A549 treated with Hydrocortisone at 1 μM for 4 hours (cell line): Measurements from ENCODE around the gene ANGPTL5. TPM values are rescaled to one million over a fixed set of nuclear protein-coding genes. Genes with fewer than 3 reads are reported as not detected.

Source experiments
- total RNA-seq: library from RNA; stranded (reverse); fragments of 200-300 nt; extraction: Qiagen RNA extraction; gene quantifications from 5 replicates; pipeline ENCODE4 v1.2.3, GENCODE V29; 2022

ANGPTL5 gene
- 0.06 to 0.14 TPM (median 0.11 TPM) in 4 of 5 replicates, not detected in the other for total RNA-seq

DNA sequence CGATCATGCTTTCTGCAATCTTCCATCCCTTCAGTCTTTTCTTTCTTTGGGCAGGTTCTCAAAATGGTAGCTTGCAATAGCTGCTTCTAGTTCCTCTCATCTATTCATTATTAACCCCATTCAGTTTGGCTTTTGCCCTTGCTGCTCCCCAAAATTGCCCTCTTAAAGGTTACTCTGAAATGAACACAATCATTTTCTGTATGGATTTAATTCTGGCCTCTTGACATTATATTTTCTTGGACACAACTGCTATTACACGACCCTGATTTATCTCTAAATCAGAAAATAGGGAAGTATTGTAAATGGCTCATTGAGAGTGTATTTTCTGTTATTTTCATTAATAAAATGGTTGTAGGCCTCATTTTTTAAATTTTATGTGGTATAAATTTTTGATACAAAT, at the start of gene ANGPTL5:
Gene ANGPTL5 (minus strand): TSS at position 101 of the 400 bp plus-strand sequence. CDS start 8,613 bp downstream, outside the sequence.

DNA sequence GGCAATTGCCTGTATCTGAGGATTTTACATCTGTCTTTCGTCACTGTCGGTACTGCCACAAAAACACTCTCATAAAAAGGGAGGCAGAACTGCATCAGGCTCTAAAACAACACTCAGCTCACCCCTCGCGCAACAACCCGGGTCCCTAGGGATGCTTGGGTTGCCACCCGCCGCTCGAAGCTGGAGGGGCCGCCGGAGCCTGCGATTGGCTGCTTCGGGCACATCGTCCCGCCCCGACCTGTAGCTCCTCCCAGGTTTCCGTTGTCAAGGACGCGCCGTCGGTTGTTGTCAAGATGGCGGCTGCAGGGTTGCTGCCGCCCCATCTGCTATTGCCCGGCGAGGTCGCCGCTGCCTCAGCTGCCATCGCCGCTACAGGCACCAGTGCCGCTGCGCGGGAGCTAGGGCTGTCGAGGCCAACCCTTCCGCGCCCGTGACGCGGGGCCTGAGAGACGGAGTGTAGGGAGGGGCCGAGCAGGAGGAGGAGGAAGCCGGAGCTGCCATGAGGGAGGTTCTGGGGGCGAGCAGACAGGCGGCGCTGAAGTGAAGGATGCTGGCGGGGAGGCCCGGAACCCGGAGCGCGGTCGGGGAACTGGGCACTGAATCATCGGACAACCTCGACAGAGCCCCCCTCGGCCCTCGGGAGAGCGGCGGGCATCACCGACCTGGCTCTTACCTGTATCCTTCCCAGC, 1.4 kb downstream of the ANGPTL5 start, which contains the start of gene CEP126:
Gene CEP126 (plus strand): TSS at position 273 of the 689 bp plus-strand sequence. CDS start 275 bp downstream, at position 548.

Other genes starting within 250 kb of the ANGPTL5 start
- gene CEP126, start 1.5 kb downstream of the ANGPTL5 start, total RNA-seq: 2.5 to 3.4 TPM (median 2.6 TPM) in 5 replicates
- 5.7 to 7.6 TPM (median 6.4 TPM) in 5 replicates for gene CFAP300, start 130.9 kb upstream of the ANGPTL5 start, total RNA-seq
- 54.6 to 74.2 TPM (median 71.3 TPM) in 5 replicates for gene YAP1, start 193.9 kb upstream of the ANGPTL5 start, total RNA-seq